Measurements from ENCODE around the gene UBA1. TPM values are rescaled to one million over a fixed set of nuclear protein-coding genes. Genes with fewer than 3 reads are reported as not detected.

Gene UBA1
- total and polyA plus RNA-seq, 2 of the 8 experiments (the other 6 are each of a cell fraction or from before 2014, with no cell fraction given) = 313 to 458 TPM

GRCh38 chrX:47145395-47146120 lies 48.1 kb upstream of the UBA1 start:
- Histone ChIP-seq H3K4ac (replicated peaks; ENCODE audit: insufficient read length, low read depth, low read length) (no peak overlapping the region), H3K23ac (ENCODE audit: insufficient read length) (no peak overlapping the region), H4K91ac (replicated peaks; ENCODE audit: insufficient read length, low read length) (no peak overlapping the region), H2AK5ac (ENCODE audit: low read depth, low read length) (no peak overlapping the region), H3K4me2 (ENCODE audit: insufficient read depth in 1 of 2, low read depth in 2 of 2, low read length in 2 of 2) (peak overlapping the region; percentile 78 to 92), H3K79me1 (ENCODE audit: low read depth, low read length) (peaks cover 2% of the 10 kb centered on the region; the same call in 1 of the 2 replicates), H4K8ac (ENCODE audit: extremely low read depth, insufficient read depth, low read length) (peak overlapping the region; percentile 89; the same call in 1 of the 2 replicates), H4K5ac (ENCODE audit: insufficient read length, low read depth, low read length) (peak overlapping the region; percentile 98), H2BK12ac (ENCODE audit: low read depth, low read length) (no peak overlapping the region), H2BK120ac (replicated peaks; ENCODE audit: low read depth, low read length) (no peak overlapping the region), H3K9ac (replicated peaks in 1 of 4; ENCODE audit: extremely low read depth in 1 of 4, low read depth in 3 of 4, low read length in 3 of 4) (peak overlapping the region; percentile 85 to 95 (median 88)), H2BK15ac (ENCODE audit: low read length) (no peak overlapping the region), H3K36me3 (ENCODE audit: control insufficient read depth in 2 of 4, insufficient read depth in 4 of 4, low read length in 3 of 4) (peaks cover 0 to 10% (median 5%) of the 10 kb centered on the region in 4 experiments; a peak in 4 of 8 replicates), H2AFZ (ENCODE audit: low read length) (no peak overlapping the region), H3K56ac (replicated peaks; ENCODE audit: insufficient read length, low read depth, low read length) (peak overlapping the region; percentile 84), H3K14ac (ENCODE audit: insufficient read length) (no peak overlapping the region), H3K23me2 (ENCODE audit: low read depth, low read length) (peaks cover 9% of the 10 kb centered on the region; the same call in 1 of the 2 replicates), H3K79me2 (ENCODE audit: control insufficient read depth in 1 of 2, insufficient read depth in 2 of 2, low read length in 2 of 2) (peaks cover 19 to 60% of the 10 kb centered on the region in 2 experiments), H3K4me1 (replicated peaks in 1 of 4; ENCODE audit: control insufficient read depth in 3 of 4, insufficient read depth in 4 of 4, low read length in 3 of 4) (peaks cover 0 to 6% (median 2%) of the 10 kb centered on the region in 4 experiments; a peak in 4 of 7 replicates), H2BK20ac (ENCODE audit: low read length) (no peak overlapping the region), H3K27ac (ENCODE audit: low read depth, low read length) (peak overlapping the region; percentile 83; the same call in 1 of the 2 replicates), H4K20me1 (replicated peaks in 1 of 2; ENCODE audit: control insufficient read depth in 1 of 2, insufficient read depth in 2 of 2, low read length in 2 of 2) (peaks cover 11 to 13% of the 10 kb centered on the region in 2 experiments), H3K27me3 (replicated peaks in 1 of 4; ENCODE audit: control insufficient read depth in 3 of 4, extremely low read depth in 1 of 4, insufficient read depth in 3 of 4, low read length in 3 of 4) (no peaks in the 10 kb centered on the region), H3K9me3 (ENCODE audit: insufficient read depth in 2 of 2, low read depth in 1 of 2, low read length in 1 of 2) (no peaks in the 10 kb centered on the region), H3K4me3 (ENCODE audit: extremely low read depth in 1 of 4, insufficient read depth in 2 of 4, low read depth in 3 of 4, low read length in 4 of 4) (peak overlapping the region; percentile 74 to 97 (median 84)), H3K18ac (ENCODE audit: extremely low read depth, low read length) (peak overlapping the region; percentile 78), H2BK5ac (ENCODE audit: low read depth, low read length) (peak overlapping the region; percentile 75; the same call in 1 of the 2 replicates)
- ChIA-PET CTCF (ENCODE audit: partially characterized antibody) (interaction anchor here (0.6 to 1.6 kb wide), 6 partner anchors 7 to 437 kb away, joined by 3 to 4 read pairs (median 4); no protein-coding TSS in a partner anchor), POLR2A (ENCODE audit: partially characterized antibody) (interaction anchor here (0.8 to 3.9 kb wide), 9 partner anchors 8 to 316 kb away, joined by 3 to 28 read pairs (median 3); partner anchors contain the start of gene RGN)
- no peak for FAIRE-seq
- DNase-seq (ENCODE audit: low read depth in 1 of 2, low spot score in 2 of 2) = no peak
- 0% methylated on average over 3 of the region's 39 CpGs; no CpG with 5 or more reads in 1 of the 2 experiments for WGBS, 2 experiments (ENCODE audit: extremely low coverage in 1 of 2, insufficient coverage in 1 of 2, insufficient read length in 1 of 2, insufficient replicate concordance in 2 of 2, low coverage in 1 of 2, low lambda C conversion rate in 2 of 2, missing lambda C conversion rate in 1 of 2)
- TF ChIP-seq HDAC6 (IDR thresholded peaks at IDR 0.05; ENCODE audit: low read depth, low read length) (no peak), RXRA (IDR thresholded peaks at IDR 0.05; ENCODE audit: insufficient read depth, low read depth, low read length) (no peak), BRCA1 (IDR thresholded peaks at IDR 0.05; ENCODE audit: low read depth, low read length) (no peak), RFX5 (IDR thresholded peaks at IDR 0.05; ENCODE audit: borderline replicate concordance, low read depth, low read length) (no peak), CTBP2 (IDR thresholded peaks at IDR 0.05; ENCODE audit: borderline replicate concordance, insufficient read depth, insufficient read length, low read length) (no peak), CBX5 (IDR thresholded peaks at IDR 0.05; ENCODE audit: low read depth, low read length) (no peak), TAF7 (optimal IDR thresholded peaks at IDR 0.05; ENCODE audit: borderline replicate concordance, low read depth, low read length) (no peak), CTCF (IDR thresholded peaks at IDR 0.05; ENCODE audit: control extremely low read depth in 1 of 3, insufficient read depth in 1 of 3, low read depth in 1 of 3, low read length in 3 of 3) (no peak)

All from H1 (cell line).